Aorta (tissue), 5 donors: ENCODE results near the gene COG5. TPM values are rescaled to one million over a fixed set of nuclear protein-coding genes. Genes with fewer than 3 reads are reported as not detected.

Experiments
- ATAC-seq: fragments of 200-7000 bp; cut with Tn5 transposase; one replicate; pipeline ENCODE4 v1.9.1; 2022; ENCODE audit warnings: moderate library complexity; ENCODE audit not compliant: low FRiP score
- DNase-seq, 2 donors: peaks; one replicate each; pipeline ENCODE4 v3.0.0-alpha.2; 2020
- H3K27ac ChIP-seq, 2 donors: one replicate each; pipeline ENCODE4 v1.5.1; 2013; ENCODE audit warnings: low read length in 2 of 2, mild to moderate bottlenecking in 2 of 2, moderate library complexity in 2 of 2, control low read depth in 1 of 2, inconsistent platforms in 1 of 2, low read depth in 1 of 2
- H3K27me3 ChIP-seq, 2 donors: one replicate each; pipeline ENCODE4 v1.6.1; 2013; ENCODE audit warnings: control low read depth in 1 of 2, low read length in 1 of 2, mild to moderate bottlenecking in 1 of 2, moderate library complexity in 1 of 2; ENCODE audit not compliant: insufficient read depth in 2 of 2, control insufficient read depth in 1 of 2
- H3K36me3 ChIP-seq, 2 donors: one replicate each; pipeline ENCODE4 v1.6.1; 2013; ENCODE audit warnings: control low read depth in 1 of 2, low read length in 1 of 2, mild to moderate bottlenecking in 1 of 2; ENCODE audit not compliant: insufficient read depth in 2 of 2, control insufficient read depth in 1 of 2
- H3K4me1 ChIP-seq, 2 donors: one replicate each; pipeline ENCODE4 v1.6.1; 2013; ENCODE audit warnings: low read length in 2 of 2, control low read depth in 1 of 2, mild to moderate bottlenecking in 1 of 2, moderate library complexity in 1 of 2; ENCODE audit not compliant: insufficient read depth in 2 of 2, control insufficient read depth in 1 of 2
- H3K4me3 ChIP-seq, 2 donors: one replicate each; pipeline ENCODE4 v1.5.1; 2013; ENCODE audit warnings: low read length in 2 of 2, control low read depth in 1 of 2, mild to moderate bottlenecking in 1 of 2
- H3K9me3 ChIP-seq: one replicate; pipeline ENCODE4 v1.6.1; 2013; ENCODE audit warnings: mild to moderate bottlenecking, low read length; ENCODE audit not compliant: control insufficient read depth
- WGBS, 2 donors: extraction: QIAGEN DNeasy Blood & Tissue Kit; methylation state at CpG; one replicate each; pipeline ENCODE4 v1.1.7; 2013; 5-methylcytosine and 5-hydroxymethylcytosine counted together
- intact Hi-C, 2 donors: fragments of 100-400 bp; cut with DNase I; formaldehyde crosslinking; loops; one replicate each; pipeline versions ENCODE4 v1.14.2 to v1.15.0; 2022
- polyA plus RNA-seq, 2 donors: library from polyadenylated mRNA; stranded (reverse); fragments of 200-250 nt; gene quantifications; one replicate each; pipeline ENCODE4 v1.2.3, GENCODE V29; 2013
- total RNA-seq, 2 donors: library from RNA; stranded (reverse); fragmentation: NEBNext Ultra II Directional; extraction: Animal tissue kit (Norgen Biotek cat#: 25700); gene quantifications; one replicate each; pipeline ENCODE4 v1.2.1, GENCODE V29; 2021
- donor health status: healthy with polysubstance abuse.
- donor health status: Bipolar disorder and iron deficiency.
- donor health status: DM: no; HTN: no; CAD: no.
- donor health status: DM: no; HTN: no; CAD: no.
- donor health status: DM: yes; HTN: yes; CAD: no.

COG5 gene
- total and polyA plus RNA-seq, 4 donors, result 8.6 to 58.2 (median 33.4) TPM

DNA sequence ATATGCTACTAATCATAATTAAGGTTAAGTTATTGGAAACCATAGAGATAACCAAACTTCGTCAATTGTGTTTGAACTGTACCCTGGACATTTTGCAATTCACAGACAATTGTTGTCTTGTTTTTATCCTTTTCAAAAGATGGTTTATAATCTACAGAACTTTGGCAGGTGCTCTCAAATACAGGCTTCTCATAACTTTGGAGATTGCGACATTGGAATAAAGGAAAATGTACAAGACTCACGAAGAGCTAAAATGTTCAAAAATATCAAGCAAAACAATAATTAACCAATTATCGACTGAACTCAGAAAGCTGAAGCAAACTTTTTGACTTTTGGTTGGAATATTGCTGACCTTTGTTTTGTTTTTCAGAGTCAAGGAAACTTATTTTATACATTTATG, 182.3 kb downstream of the COG5 start:
- intact Hi-C loops, result loop anchor here in 1 of 2 donors (10.0 kb wide), 1 partner anchor 213 kb away; no protein-coding TSS in a partner anchor
- ATAC-seq, result no peak
- no peaks in the 10 kb centered on the region for H3K36me3 ChIP-seq
- H3K4me3 ChIP-seq, result no peak overlapping the region
- H3K9me3 ChIP-seq, result no peaks in the 10 kb centered on the region
- peaks cover 0 to 1% of the 10 kb centered on the region in 2 donors for H3K4me1 ChIP-seq
- DNase-seq, result no peak
- 84 to 87% methylated on average over 4 of the region's 4 CpGs for WGBS, 2 donors
- H3K27ac ChIP-seq, result no peak overlapping the region
- H3K27me3 ChIP-seq, result no peaks in the 10 kb centered on the region

DNA sequence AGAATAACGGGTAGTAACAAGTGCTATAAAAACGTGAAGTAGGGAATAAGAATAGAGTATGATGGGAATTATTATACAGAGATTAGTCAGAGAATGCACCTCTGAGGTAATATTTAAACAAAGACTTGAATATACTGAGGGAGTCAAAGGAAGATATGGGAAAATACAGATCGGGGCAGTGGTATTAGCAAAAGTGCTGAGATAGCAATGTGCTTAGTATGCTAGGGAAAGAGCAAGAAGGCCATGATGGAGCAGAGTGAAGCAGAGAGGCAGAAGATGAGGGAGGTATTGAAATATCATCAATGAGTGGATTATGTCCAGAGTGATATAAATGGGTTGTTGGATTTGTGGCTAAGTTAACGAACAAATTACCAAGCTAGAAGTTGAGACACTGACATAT, 190.4 kb downstream of the COG5 start:
- ATAC-seq, result no peak
- WGBS, 2 donors, result 88 to 90% methylated on average over 4 of the region's 4 CpGs
- intact Hi-C loops, result no loop called here

DNA sequence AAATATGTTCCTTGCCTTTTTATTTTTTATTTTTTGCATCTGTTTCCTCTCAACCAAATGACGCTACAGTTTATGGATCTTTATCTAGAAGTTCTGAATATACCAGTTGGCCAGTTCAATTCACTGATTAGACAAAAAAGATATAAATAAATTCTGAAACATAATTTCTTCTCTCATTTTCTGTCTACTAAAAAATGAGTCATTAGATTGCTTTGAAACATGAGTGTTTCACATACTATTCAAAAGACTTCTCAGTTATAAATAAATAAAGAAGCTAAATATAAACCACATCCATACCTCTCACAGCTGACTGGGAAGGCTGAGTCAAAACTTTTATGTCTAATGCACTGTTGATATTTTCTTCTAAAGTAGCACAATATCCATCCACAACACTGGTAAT, 191.4 kb downstream of the COG5 start:
- ATAC-seq (no peak), DNase-seq (no peak)
- no peaks in the 10 kb centered on the region for H3K36me3 ChIP-seq
- intact Hi-C loops, result no loop called here
- WGBS, 2 donors, result 9 to 18% methylated on average over 1 of the region's 1 CpG
- H3K4me3 ChIP-seq, result no peak overlapping the region
- no peaks in the 10 kb centered on the region for H3K9me3 ChIP-seq
- H3K27me3 ChIP-seq, result no peaks in the 10 kb centered on the region
- no peak overlapping the region for H3K27ac ChIP-seq
- no peaks in the 10 kb centered on the region for H3K4me1 ChIP-seq

More for the DNA sequence above, 190.4 kb downstream of the COG5 start:
- H3K4me1 ChIP-seq, result no peaks in the 10 kb centered on the region
- no peaks in the 10 kb centered on the region for H3K36me3 ChIP-seq
- DNase-seq, result no peak
- no peak overlapping the region for H3K4me3 ChIP-seq
- no peak overlapping the region for H3K27ac ChIP-seq
- no peaks in the 10 kb centered on the region for H3K9me3 ChIP-seq
- H3K27me3 ChIP-seq, result no peaks in the 10 kb centered on the region

DNA sequence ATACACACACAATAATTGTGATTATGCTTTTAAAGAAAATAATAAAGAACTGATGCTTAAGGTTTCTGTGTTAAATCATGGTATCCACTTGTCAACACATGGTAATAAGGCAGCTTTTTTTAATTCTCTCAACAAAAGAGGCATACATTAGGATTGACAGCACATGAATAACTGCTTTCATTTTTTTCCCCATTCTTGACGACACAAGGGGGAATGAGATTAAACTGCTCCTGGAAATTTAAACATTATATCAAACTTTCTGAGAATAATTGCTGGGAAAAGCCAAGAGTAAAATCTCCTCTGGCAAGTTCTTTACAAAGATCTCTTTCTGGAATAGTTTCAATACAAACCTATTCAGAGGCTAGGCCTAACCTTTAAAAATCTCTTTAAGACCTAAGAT, 192.9 kb downstream of the COG5 start:
- H3K9me3 ChIP-seq, result no peaks in the 10 kb centered on the region
- intact Hi-C loops, result no loop called here
- H3K4me3 ChIP-seq, result no peak overlapping the region
- DNase-seq (no peak), ATAC-seq (no peak)
- no peaks in the 10 kb centered on the region for H3K36me3 ChIP-seq
- no peaks in the 10 kb centered on the region for H3K4me1 ChIP-seq
- no peak overlapping the region for H3K27ac ChIP-seq
- no peaks in the 10 kb centered on the region for H3K27me3 ChIP-seq
- WGBS, 2 donors, result 13 to 36% methylated on average over 1 of the region's 1 CpG

DNA sequence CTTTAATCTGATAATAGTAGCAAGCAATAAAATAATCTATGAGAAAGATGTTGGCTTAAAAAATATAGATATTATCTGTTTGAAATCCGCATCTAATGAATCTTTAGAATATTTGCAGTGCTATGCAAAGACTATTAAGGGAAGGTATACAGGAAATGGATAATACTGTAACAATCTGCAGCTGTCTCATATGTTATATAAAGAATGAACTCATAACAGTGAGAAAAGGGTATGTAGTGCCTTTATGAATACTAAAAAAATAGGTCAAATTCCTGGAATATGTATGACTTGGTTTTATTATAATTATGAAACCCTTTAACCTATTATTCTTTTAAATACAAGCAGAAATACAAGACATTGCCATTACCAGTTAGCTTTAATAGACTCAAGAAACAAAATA, 198.9 kb downstream of the COG5 start:
- Histone ChIP-seq H3K4me3 (no peak overlapping the region), H3K9me3 (no peaks in the 10 kb centered on the region), H3K36me3 (peaks cover 0 to 2% of the 10 kb centered on the region in 2 donors), H3K27ac (no peak overlapping the region), H3K27me3 (no peaks in the 10 kb centered on the region), H3K4me1 (peaks cover 0 to 1% of the 10 kb centered on the region in 2 donors)
- DNase-seq (no peak), ATAC-seq (no peak)
- intact Hi-C loops, result no loop called here
- 89 to 93% methylated on average over 1 of the region's 1 CpG for WGBS, 2 donors

DNA sequence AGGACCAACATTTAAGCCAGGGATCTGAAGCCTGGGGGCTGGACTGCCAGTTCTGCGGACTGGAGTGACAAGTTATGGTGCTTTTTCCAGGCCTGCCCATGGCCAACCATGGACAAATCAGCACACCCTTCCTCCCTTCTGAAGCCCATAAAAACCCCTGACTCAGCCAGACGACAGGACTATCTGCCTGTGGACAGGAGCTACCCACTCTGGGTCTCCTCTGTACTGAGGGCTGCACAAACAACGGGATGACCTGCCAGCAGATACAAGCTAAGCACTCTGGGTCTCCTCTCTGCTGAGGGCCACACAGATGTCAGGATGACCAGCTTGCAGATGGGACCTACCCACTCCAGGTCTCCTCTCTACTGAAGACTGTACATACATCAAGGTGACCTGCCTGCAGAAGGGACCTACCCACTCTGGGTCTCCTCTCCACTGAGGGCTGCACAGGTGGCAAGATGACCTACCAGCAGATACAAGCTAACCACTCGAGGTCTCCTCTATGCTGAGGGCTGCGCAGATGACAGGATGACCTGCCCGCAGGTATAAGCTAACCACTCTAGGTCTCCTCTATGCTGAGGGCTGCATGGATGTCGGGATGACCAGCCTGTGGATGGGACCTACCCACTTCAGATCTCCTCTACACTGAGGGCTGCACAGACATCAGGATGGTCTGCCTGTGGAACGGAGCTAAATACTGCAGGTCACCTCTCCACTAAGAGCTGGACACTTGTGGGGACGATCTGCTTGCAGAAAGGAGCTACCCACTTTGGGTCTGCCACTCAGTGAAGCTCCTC, 204.0 kb downstream of the COG5 start:
- H3K36me3 ChIP-seq, result peaks cover 0 to 2% of the 10 kb centered on the region in 2 donors
- ATAC-seq, result no peak
- H3K9me3 ChIP-seq, result no peaks in the 10 kb centered on the region
- H3K27ac ChIP-seq, result no peak overlapping the region
- DNase-seq, result no peak
- H3K27me3 ChIP-seq, result no peaks in the 10 kb centered on the region
- peaks cover 0 to 1% of the 10 kb centered on the region in 2 donors for H3K4me1 ChIP-seq
- 86 to 98% methylated on average over 9 of the region's 9 CpGs for WGBS, 2 donors
- H3K4me3 ChIP-seq, result no peak overlapping the region
- intact Hi-C loops, result no loop called here

DNA sequence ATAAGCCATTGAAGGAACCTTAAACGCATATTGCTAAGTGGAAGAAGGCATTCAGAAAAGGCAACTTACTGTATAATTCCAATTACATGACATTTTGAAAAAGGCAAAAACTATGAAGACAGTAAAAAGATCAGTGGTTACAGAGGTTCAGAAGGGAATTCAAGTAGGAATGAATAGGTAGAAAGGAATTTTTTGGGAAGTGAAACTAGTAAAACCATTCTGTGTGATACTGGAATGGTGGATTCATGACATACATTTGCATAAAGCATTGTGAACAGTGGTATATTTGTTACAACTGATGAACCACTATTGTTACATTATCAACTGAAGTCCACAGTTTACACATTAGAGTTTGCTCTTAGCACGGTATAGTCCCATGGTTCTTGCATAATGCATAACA, 208.1 kb downstream of the COG5 start:
- intact Hi-C loops, result no loop called here
- ATAC-seq (no peak), DNase-seq (no peak)
- H3K27ac ChIP-seq, result no peak overlapping the region
- H3K9me3 ChIP-seq, result no peaks in the 10 kb centered on the region
- 98 to 100% methylated on average over 2 of the region's 2 CpGs for WGBS, 2 donors
- H3K27me3 ChIP-seq, result no peaks in the 10 kb centered on the region
- H3K4me3 ChIP-seq, result no peak overlapping the region
- no peaks in the 10 kb centered on the region for H3K4me1 ChIP-seq
- H3K36me3 ChIP-seq, result peaks cover 0 to 2% of the 10 kb centered on the region in 2 donors

DNA sequence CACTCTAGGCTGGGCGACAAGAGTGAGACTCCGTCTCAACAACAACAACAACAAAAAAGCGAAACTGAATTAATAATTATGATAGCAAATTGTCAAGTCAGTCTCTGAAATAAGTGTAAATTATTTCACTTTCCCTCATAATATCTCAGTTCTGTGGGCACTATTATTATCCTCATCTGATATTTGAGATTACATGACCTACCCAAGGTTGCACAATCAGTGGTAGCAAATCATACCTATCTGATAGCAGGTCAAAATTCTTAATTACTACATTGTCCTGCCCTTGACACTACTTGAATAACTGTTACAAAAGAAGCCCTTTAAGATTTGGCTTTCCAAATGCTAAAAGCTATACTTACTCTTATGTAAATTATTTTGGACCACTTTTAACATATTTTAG, 209.1 kb downstream of the COG5 start:
- intact Hi-C loops, result no loop called here
- DNase-seq (no peak), ATAC-seq (no peak)
- Histone ChIP-seq H3K9me3 (no peaks in the 10 kb centered on the region), H3K4me3 (no peak overlapping the region), H3K4me1 (no peaks in the 10 kb centered on the region), H3K27ac (no peak overlapping the region), H3K27me3 (no peaks in the 10 kb centered on the region), H3K36me3 (no peaks in the 10 kb centered on the region)
- WGBS, 2 donors, result 100% methylated on average over 3 of the region's 3 CpGs

DNA sequence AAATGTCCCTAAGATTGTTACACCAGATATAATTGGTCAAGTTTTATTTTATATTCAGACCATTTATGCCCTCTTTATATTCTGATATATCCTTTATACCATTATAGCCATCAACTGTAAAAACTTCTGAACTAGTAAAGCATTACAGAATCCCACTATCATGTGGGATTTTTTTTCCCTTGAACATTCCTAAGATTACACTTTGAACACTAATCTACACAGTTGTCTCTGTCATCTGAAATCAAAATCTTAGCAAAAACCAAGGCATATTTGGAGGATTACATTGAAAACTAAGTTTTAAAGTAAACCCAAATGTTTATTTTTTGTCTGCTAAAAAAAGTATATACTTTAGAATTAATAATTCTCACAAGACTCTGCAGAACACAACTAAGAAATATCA, 210.0 kb downstream of the COG5 start:
- no peak overlapping the region for H3K27ac ChIP-seq
- H3K4me1 ChIP-seq, result no peaks in the 10 kb centered on the region
- H3K27me3 ChIP-seq, result no peaks in the 10 kb centered on the region
- no peak for DNase-seq
- H3K36me3 ChIP-seq, result no peaks in the 10 kb centered on the region
- ATAC-seq, result no peak
- intact Hi-C loops, result no loop called here
- no peak overlapping the region for H3K4me3 ChIP-seq
- no peaks in the 10 kb centered on the region for H3K9me3 ChIP-seq
